ENCODE results near the gene ZNF888.

ZNF888 gene

GRCh38 chr19:52943884-52944643, 20.8 kb upstream of the ZNF888 start:
- Histone ChIP-seq H3K36me3 (ENCODE audit: control insufficient read depth in 2 of 2, insufficient read depth in 1 of 2, low read length in 2 of 2) (no peaks in the 10 kb centered on the region), H3K27ac (ENCODE audit: extremely low read depth, low read depth, low read length) (no peak overlapping the region), H3K4me3 (ENCODE audit: low read depth, low read length) (no peak overlapping the region), H3K9me3 (ENCODE audit: control insufficient read depth, insufficient read depth, low read depth, low read length) (no peaks in the 10 kb centered on the region), H3K4me1 (ENCODE audit: control insufficient read depth, insufficient read depth, low read length) (no peaks in the 10 kb centered on the region)
- ChIA-PET CTCF (interaction anchor here (0.6 kb wide), 1 partner anchor 827 kb away, joined by 4 read pairs; no protein-coding TSS in a partner anchor), POLR2A (no interaction called here)
- no peak for TF ChIP-seq FEZF1 (tag by site-specific recombination; IDR thresholded peaks at IDR 0.05)
- TF ChIP-seq ZNF571 (tag by site-specific recombination; IDR thresholded peaks at IDR 0.05), result no peak
- no peak for TF ChIP-seq ZNF600 (tag by site-specific recombination; IDR thresholded peaks at IDR 0.05)
- TF ChIP-seq ZNF561 (tag by site-specific recombination; IDR thresholded peaks at IDR 0.05; ENCODE audit: borderline replicate concordance), result no peak
- TF ChIP-seq ZNF202 (tag by site-specific recombination; IDR thresholded peaks at IDR 0.05; ENCODE audit: borderline replicate concordance), result no peak
- no peak for TF ChIP-seq ZNF624 (tag by site-specific recombination; IDR thresholded peaks at IDR 0.05)
- TF ChIP-seq ZNF776 (tag by site-specific recombination; IDR thresholded peaks at IDR 0.05; ENCODE audit: borderline replicate concordance), result no peak
- TF ChIP-seq ZNF416 (tag by site-specific recombination; IDR thresholded peaks at IDR 0.05), result no peak

GRCh38 chr19:52943134-52943883, 20.1 kb upstream of the ZNF888 start:
- Histone ChIP-seq H3K4me3 (ENCODE audit: low read depth, low read length) (peak overlapping the region; percentile 86), H3K36me3 (ENCODE audit: control insufficient read depth in 2 of 2, insufficient read depth in 1 of 2, low read length in 2 of 2) (no peaks in the 10 kb centered on the region), H3K9me3 (ENCODE audit: control insufficient read depth, insufficient read depth, low read depth, low read length) (no peaks in the 10 kb centered on the region), H3K27ac (ENCODE audit: extremely low read depth, low read depth, low read length) (no peak overlapping the region), H3K4me1 (ENCODE audit: control insufficient read depth, insufficient read depth, low read length) (no peaks in the 10 kb centered on the region)
- POLR2A ChIA-PET, result interaction anchor here (0.6 to 1.0 kb wide), 2 partner anchors 20 to 86 kb away, joined by 4 read pairs; partner anchors contain the start of gene ZNF816
- CTCF ChIA-PET, result interaction anchor here (0.6 kb wide), 1 partner anchor 828 kb away, joined by 4 read pairs; no protein-coding TSS in a partner anchor
- TF ChIP-seq MYNN (tag by site-specific recombination; IDR thresholded peaks at IDR 0.05; ENCODE audit: borderline replicate concordance), result no peak
- no peak for TF ChIP-seq KLF9 (tag by site-specific recombination; IDR thresholded peaks at IDR 0.05; ENCODE audit: low read depth)
- TF ChIP-seq, protein P1, sequence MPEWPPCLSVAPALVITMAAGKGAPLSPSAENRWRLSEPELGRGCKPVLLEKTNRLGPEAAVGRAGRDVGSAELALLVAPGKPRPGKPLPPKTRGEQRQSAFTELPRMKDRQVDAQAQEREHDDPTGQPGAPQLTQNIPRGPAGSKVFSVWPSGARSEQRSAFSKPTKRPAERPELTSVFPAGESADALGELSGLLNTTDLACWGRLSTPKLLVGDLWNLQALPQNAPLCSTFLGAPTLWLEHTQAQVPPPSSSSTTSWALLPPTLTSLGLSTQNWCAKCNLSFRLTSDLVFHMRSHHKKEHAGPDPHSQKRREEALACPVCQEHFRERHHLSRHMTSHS (tag by site-specific recombination; IDR thresholded peaks at IDR 0.05), result no peak
- TF ChIP-seq KLF7 (tag by site-specific recombination; IDR thresholded peaks at IDR 0.05; ENCODE audit: borderline replicate concordance), result no peak
- TF ChIP-seq ZNF24 (tag by site-specific recombination; IDR thresholded peaks at IDR 0.05), result no peak
- 0 out of 2 replicates have a peak, but pooled peaks have one; percentile 63 for TF ChIP-seq ZNF362 (tag by site-specific recombination; IDR thresholded peaks at IDR 0.05)
- TF ChIP-seq ZNF350 (tag by site-specific recombination; IDR thresholded peaks at IDR 0.05), result no peak
- TF ChIP-seq ZNF664 (tag by site-specific recombination; IDR thresholded peaks at IDR 0.05), result no peak
- TF ChIP-seq ZNF311 (tag by site-specific recombination; IDR thresholded peaks at IDR 0.05; ENCODE audit: borderline replicate concordance), result no peak
- no peak for TF ChIP-seq ZNF449 (tag by site-specific recombination; IDR thresholded peaks at IDR 0.05)
- TF ChIP-seq, protein P2, sequence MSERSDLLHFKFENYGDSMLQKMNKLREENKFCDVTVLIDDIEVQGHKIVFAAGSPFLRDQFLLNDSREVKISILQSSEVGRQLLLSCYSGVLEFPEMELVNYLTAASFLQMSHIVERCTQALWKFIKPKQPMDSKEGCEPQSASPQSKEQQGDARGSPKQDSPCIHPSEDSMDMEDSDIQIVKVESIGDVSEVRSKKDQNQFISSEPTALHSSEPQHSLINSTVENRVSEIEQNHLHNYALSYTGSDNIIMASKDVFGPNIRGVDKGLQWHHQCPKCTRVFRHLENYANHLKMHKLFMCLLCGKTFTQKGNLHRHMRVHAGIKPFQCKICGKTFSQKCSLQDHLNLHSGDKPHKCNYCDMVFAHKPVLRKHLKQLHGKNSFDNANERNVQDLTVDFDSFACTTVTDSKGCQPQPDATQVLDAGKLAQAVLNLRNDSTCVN (tag by site-specific recombination; optimal IDR thresholded peaks at IDR 0.05), result no peak
- peak; percentile 50; the same call in 1 of the 2 replicates for TF ChIP-seq PATZ1 (tag by site-specific recombination; IDR thresholded peaks at IDR 0.05)
- no peak for TF ChIP-seq ZNF223 (tag by site-specific recombination; IDR thresholded peaks at IDR 0.05)
- TF ChIP-seq FEZF1 (tag by site-specific recombination; IDR thresholded peaks at IDR 0.05), result no peak
- TF ChIP-seq HOXC10 (CRISPR knock-in tag; IDR thresholded peaks at IDR 0.05), result no peak
- TF ChIP-seq ZIC2 (tag by site-specific recombination; IDR thresholded peaks at IDR 0.05), result no peak
- TF ChIP-seq ZNF626 (tag by site-specific recombination; IDR thresholded peaks at IDR 0.05), result no peak
- TF ChIP-seq GLIS1 (tag by site-specific recombination; IDR thresholded peaks at IDR 0.05), result peak; percentile 95
- TF ChIP-seq ZNF157 (tag by site-specific recombination; IDR thresholded peaks at IDR 0.05), result no peak
- no peak for TF ChIP-seq TCF7L2 (IDR thresholded peaks at IDR 0.05; ENCODE audit: borderline replicate concordance, low read depth, low read length)
